Retinal pigment epithelial cell (primary cell): ENCODE measurements around the gene FALEC.

ENCODE experiments used
- DNase-seq: peaks from one replicate; pipeline ENCODE4 v3.0.0-alpha.2; 2010; ENCODE audit warnings: low read depth
- H3K4me3 ChIP-seq: 2 replicates; pipeline ENCODE4 v1.5.1; 2011; ENCODE audit warnings: mild to moderate bottlenecking, low read length, control low read depth, moderate library complexity
- CTCF ChIP-seq: conservative IDR thresholded peaks from 2 replicates; pipeline ENCODE4 v1.5.1; 2011; ENCODE audit warnings: low read depth, low read length, control low read depth, inconsistent platforms

FALEC gene

GRCh38 chr1:150515328-150516049, at the start of gene FALEC:
TSS of gene FALEC (plus strand) at chr1:150515752.
- peak within 1 kb of the TSS; percentile 62 for H3K4me3 ChIP-seq
- no peak for TF ChIP-seq CTCF
- DNase-seq = peak; percentile 74

- TF ChIP-seq CTCF = no peak
- no peak for DNase-seq
Measured at GRCh38 chr1:150466964-150467363, 48.6 kb upstream of the FALEC start.

GRCh38 chr1:150469291-150469690, 46.3 kb upstream of the FALEC start:
- H3K4me3 ChIP-seq = no peak overlapping the region
- no peak for TF ChIP-seq CTCF
- DNase-seq = no peak

More at GRCh38 chr1:150466964-150467363, 48.6 kb upstream of the FALEC start:
- H3K4me3 ChIP-seq = no peak overlapping the region

- no peak for DNase-seq
- H3K4me3 ChIP-seq = no peak overlapping the region
- TF ChIP-seq CTCF = no peak
Measured at GRCh38 chr1:150472601-150473200, 42.9 kb upstream of the FALEC start.

- no peak for DNase-seq
- no peak for TF ChIP-seq CTCF
Measured at GRCh38 chr1:150473659-150474058, 41.9 kb upstream of the FALEC start.

GRCh38 chr1:150474869-150475268, 40.7 kb upstream of the FALEC start:
- no peak for DNase-seq
- H3K4me3 ChIP-seq = no peak overlapping the region
- TF ChIP-seq CTCF = no peak

More at GRCh38 chr1:150473659-150474058, 41.9 kb upstream of the FALEC start:
- H3K4me3 ChIP-seq = no peak overlapping the region

GRCh38 chr1:150476754-150477153, 38.8 kb upstream of the FALEC start:
- no peak overlapping the region for H3K4me3 ChIP-seq
- DNase-seq = no peak
- no peak for TF ChIP-seq CTCF
